ENCODE measurements around the gene MYO7B.

The MYO7B gene

GRCh38 chr2:127640082-127641072 is 104.9 kb downstream of the MYO7B start:
- DNase-seq = no peak

GRCh38 chr2:127641133-127641532 is 105.7 kb downstream of the MYO7B start:
- DNase-seq = no peak

- no peak for DNase-seq
Observed at GRCh38 chr2:127641846-127642507, 106.5 kb downstream of the MYO7B start.

- DNase-seq = no peak
Observed at GRCh38 chr2:127642706-127643438, 107.4 kb downstream of the MYO7B start.

- DNase-seq = no peak
Observed at GRCh38 chr2:127643439-127644065, 108.1 kb downstream of the MYO7B start.

GRCh38 chr2:127644066-127645025 is 108.9 kb downstream of the MYO7B start:
- no peak for DNase-seq

- no peak for DNase-seq
Observed at GRCh38 chr2:127645026-127645394, 109.5 kb downstream of the MYO7B start.

GRCh38 chr2:127645395-127646291 is 110.2 kb downstream of the MYO7B start, which contains the start of gene GPR17:
Gene GPR17, plus strand, starts transcription at chr2:127646153. Its CDS starts 4,583 bp downstream, at chr2:127650736.
- DNase-seq = no peak

GRCh38 chr2:127646487-127647241 is 111.2 kb downstream of the MYO7B start:
- no peak for DNase-seq

GRCh38 chr2:127647242-127648190 is 112.0 kb downstream of the MYO7B start:
- DNase-seq = no peak

- no peak for DNase-seq
Observed at GRCh38 chr2:127648321-127648720, 112.8 kb downstream of the MYO7B start.

- DNase-seq = no peak
Observed at GRCh38 chr2:127649100-127649611, 113.7 kb downstream of the MYO7B start.

GRCh38 chr2:127649684-127650040 is 114.2 kb downstream of the MYO7B start:
- DNase-seq = no peak

- no peak for DNase-seq
Observed at GRCh38 chr2:127650041-127650784, 114.7 kb downstream of the MYO7B start.

- DNase-seq = no peak
Observed at GRCh38 chr2:127650785-127651380, 115.4 kb downstream of the MYO7B start.

GRCh38 chr2:127651381-127651809 is 115.9 kb downstream of the MYO7B start:
- DNase-seq = no peak

- no peak for DNase-seq
Observed at GRCh38 chr2:127651971-127652550, 116.6 kb downstream of the MYO7B start.

Measured in SIG-M5 (cell line).